ENCODE results near the gene AP2S1. TPM values are rescaled to one million over a fixed set of nuclear protein-coding genes. Genes with fewer than 3 reads are reported as not detected.

The AP2S1 gene
- polyA plus RNA-seq, 1 donor from 2014 or later: 167 TPM

GRCh38 chr19:46887240-46887782 is 36.7 kb upstream of the AP2S1 start:
- H3K36me3 ChIP-seq (ENCODE audit: insufficient read depth, low read length): no peaks in the 10 kb centered on the region
- H3K9ac ChIP-seq (ENCODE audit: low read length): no peak overlapping the region
- peaks cover 73% of the 10 kb centered on the region for H3K79me2 ChIP-seq (replicated peaks; ENCODE audit: insufficient read depth, low read length)
- H3K4me3 ChIP-seq (ENCODE audit: low read length): no peak overlapping the region
- H3K27ac ChIP-seq (ENCODE audit: low read length): no peak overlapping the region
- H3F3A ChIP-seq (ENCODE audit: insufficient read depth, low read length, poor library complexity, severe bottlenecking): no peaks in the 10 kb centered on the region
- H2AFZ ChIP-seq (ENCODE audit: low read depth, low read length): no peak overlapping the region
- H3K27me3 ChIP-seq (ENCODE audit: insufficient read depth, low read depth, low read length): no peaks in the 10 kb centered on the region
- no peak overlapping the region for H3K4me2 ChIP-seq (ENCODE audit: low read length)
- no peaks in the 10 kb centered on the region for H3K9me3 ChIP-seq (ENCODE audit: low read length)
- TF ChIP-seq REST (IDR thresholded peaks at IDR 0.05; ENCODE audit: borderline replicate concordance) (no peak), EP300 (conservative IDR thresholded peaks at IDR 0.05; ENCODE audit: poor library complexity, severe bottlenecking) (no peak), TAF1 (IDR thresholded peaks at IDR 0.05; ENCODE audit: low read depth) (no peak), RAD21 (conservative IDR thresholded peaks at IDR 0.05) (no peak), MXI1 (conservative IDR thresholded peaks at IDR 0.05; ENCODE audit: poor library complexity, severe bottlenecking) (no peak)
- H4K20me1 ChIP-seq (ENCODE audit: insufficient read depth): no peaks in the 10 kb centered on the region
- H3K9me2 ChIP-seq (ENCODE audit: insufficient read depth, low read length): no peaks in the 10 kb centered on the region

GRCh38 chr19:46886546-46887239 is 36.0 kb upstream of the AP2S1 start:
- Histone ChIP-seq H3K27ac (ENCODE audit: low read length) (no peak overlapping the region), H3F3A (ENCODE audit: insufficient read depth, low read length, poor library complexity, severe bottlenecking) (no peaks in the 10 kb centered on the region), H3K9me2 (ENCODE audit: insufficient read depth, low read length) (no peaks in the 10 kb centered on the region), H3K36me3 (ENCODE audit: insufficient read depth, low read length) (no peaks in the 10 kb centered on the region), H3K9me3 (ENCODE audit: low read length) (no peaks in the 10 kb centered on the region), H3K4me3 (ENCODE audit: low read length) (no peak overlapping the region), H3K4me2 (ENCODE audit: low read length) (no peak overlapping the region), H4K20me1 (ENCODE audit: insufficient read depth) (no peaks in the 10 kb centered on the region), H2AFZ (ENCODE audit: low read depth, low read length) (no peak overlapping the region), H3K9ac (ENCODE audit: low read length) (no peak overlapping the region), H3K79me2 (replicated peaks; ENCODE audit: insufficient read depth, low read length) (peaks cover 73% of the 10 kb centered on the region), H3K27me3 (ENCODE audit: insufficient read depth, low read depth, low read length) (no peaks in the 10 kb centered on the region)
- TF ChIP-seq POLR2AphosphoS5 (IDR thresholded peaks at IDR 0.05) (no peak), CTCF (IDR thresholded peaks at IDR 0.05; ENCODE audit: poor library complexity, severe bottlenecking) (no peak), TAF1 (IDR thresholded peaks at IDR 0.05; ENCODE audit: low read depth) (no peak), SMC3 (conservative IDR thresholded peaks at IDR 0.05; ENCODE audit: poor library complexity) (no peak), REST (IDR thresholded peaks at IDR 0.05; ENCODE audit: borderline replicate concordance) (no peak), RAD21 (conservative IDR thresholded peaks at IDR 0.05) (no peak), MXI1 (conservative IDR thresholded peaks at IDR 0.05; ENCODE audit: poor library complexity, severe bottlenecking) (no peak), EZH2 (IDR thresholded peaks at IDR 0.05; ENCODE audit: borderline replicate concordance, insufficient read depth, low read length, poor library complexity, severe bottlenecking) (no peak), EP300 (conservative IDR thresholded peaks at IDR 0.05; ENCODE audit: poor library complexity, severe bottlenecking) (no peak)
